ENCODE results near the gene CPLX1.

The CPLX1 gene

DNA sequence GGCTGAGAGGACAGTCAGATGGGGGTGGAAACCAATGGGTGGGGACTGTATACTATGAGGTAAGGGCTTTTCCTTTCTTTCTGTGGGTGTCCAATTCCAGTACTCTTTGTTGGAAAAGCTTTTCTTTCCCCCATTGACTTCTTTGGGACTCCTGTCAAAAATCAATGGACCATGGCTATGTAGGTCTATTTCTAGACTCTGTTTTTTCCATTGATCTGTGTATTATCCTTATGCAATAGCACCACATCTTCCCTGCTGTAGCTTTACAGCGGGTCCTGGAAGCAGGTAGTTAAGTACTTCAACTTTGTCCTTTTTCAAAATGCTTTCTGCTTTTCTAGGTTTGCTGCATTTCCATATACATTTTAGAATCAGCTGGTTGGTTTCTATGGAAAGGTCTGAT, 11.8 kb upstream of the CPLX1 start:
- no peak for DNase-seq (ENCODE audit: low spot score)
- H3K27ac ChIP-seq (replicated peaks; ENCODE audit: low read length), result no peak overlapping the region
- H3K14ac ChIP-seq (ENCODE audit: low read length), result no peak overlapping the region
- no peak overlapping the region for H2AFZ ChIP-seq (ENCODE audit: low read length)
- H4K91ac ChIP-seq (ENCODE audit: low read depth, low read length, poor library complexity), result no peak overlapping the region
- no peak overlapping the region for H4K8ac ChIP-seq (ENCODE audit: low read depth, low read length)
- H2AK5ac ChIP-seq (ENCODE audit: low read depth, low read length), result no peak overlapping the region
- no peaks in the 10 kb centered on the region for H3K4me1 ChIP-seq (ENCODE audit: control insufficient read depth in 2 of 2, insufficient read depth in 1 of 2, low read depth in 1 of 2, low read length in 2 of 2)
- no peak overlapping the region for H2BK12ac ChIP-seq (ENCODE audit: low read length)
- H3K4ac ChIP-seq (ENCODE audit: low read length), result no peak overlapping the region
- peaks cover 11 to 16% of the 10 kb centered on the region in 2 donors for H3K9me3 ChIP-seq (replicated peaks in 1 of 2; ENCODE audit: control insufficient read depth in 2 of 2, insufficient read depth in 1 of 2, low read depth in 1 of 2, low read length in 2 of 2)
- no peak overlapping the region for H2BK5ac ChIP-seq (ENCODE audit: low read length)
- no peak overlapping the region for H3K4me3 ChIP-seq (ENCODE audit: low read length in 2 of 2)
- no CpG with 5 or more reads among the region's 1 CpG for whole genome bisulfite sequencing, 2 donors (ENCODE audit: extremely low coverage in 2 of 2, insufficient read length in 2 of 2, insufficient replicate concordance in 1 of 2)
- H2BK120ac ChIP-seq (ENCODE audit: low read depth, low read length), result no peak overlapping the region
- no peak overlapping the region for H3K18ac ChIP-seq (ENCODE audit: low read length)
- peak overlapping the region; percentile 3 for H3K9ac ChIP-seq (ENCODE audit: low read depth, low read length, poor library complexity)
- no peak overlapping the region for H2BK15ac ChIP-seq (ENCODE audit: low read length)
- H3K36me3 ChIP-seq (replicated peaks in 1 of 2; ENCODE audit: control insufficient read depth in 2 of 2, insufficient read depth in 2 of 2, low read length in 2 of 2), result peaks cover 0 to 5% of the 10 kb centered on the region in 2 donors
- H3K4me2 ChIP-seq (ENCODE audit: insufficient read depth, low read length, poor library complexity, severe bottlenecking), result no peak overlapping the region
- H3K79me1 ChIP-seq (ENCODE audit: low read depth, low read length), result no peaks in the 10 kb centered on the region
- H3K23ac ChIP-seq (ENCODE audit: low read depth, low read length, poor library complexity), result no peak overlapping the region
- H3K27me3 ChIP-seq (ENCODE audit: control insufficient read depth in 3 of 3, insufficient read depth in 3 of 3, low read depth in 1 of 3, low read length in 3 of 3), result no peaks in the 10 kb centered on the region

DNA sequence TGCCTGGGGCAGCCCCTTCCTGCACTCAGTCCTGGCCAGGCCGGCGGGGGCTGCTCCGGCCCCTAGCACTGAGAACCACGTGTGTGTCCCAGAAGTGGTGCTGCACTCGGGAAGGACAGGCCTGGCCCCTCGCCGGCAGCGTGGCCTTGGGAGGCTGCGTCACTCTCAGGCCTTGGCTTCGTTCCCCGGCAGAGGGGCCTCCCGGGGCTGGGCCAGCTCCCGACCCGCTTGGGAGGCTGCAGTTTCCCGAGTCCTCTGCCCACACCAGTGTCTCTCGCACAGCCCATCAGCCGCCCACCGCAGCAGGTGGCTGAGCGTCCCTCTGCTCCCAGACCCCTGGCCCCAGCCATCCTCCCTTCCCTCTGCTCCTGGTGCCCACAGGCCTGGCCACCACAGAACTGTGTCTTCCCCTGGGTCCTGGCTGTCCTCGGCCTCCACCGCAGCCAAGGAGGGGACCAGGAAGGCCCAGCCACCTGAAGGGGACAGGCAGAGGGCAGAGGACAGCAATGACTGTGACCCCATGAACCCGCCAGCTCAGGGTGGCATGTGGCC, 10.9 kb upstream of the CPLX1 start:
- no peaks in the 10 kb centered on the region for H3K79me1 ChIP-seq (ENCODE audit: low read depth, low read length)
- H3K4me3 ChIP-seq (ENCODE audit: low read length in 2 of 2), result no peak overlapping the region
- H2AK5ac ChIP-seq (ENCODE audit: low read depth, low read length), result no peak overlapping the region
- H3K9me3 ChIP-seq (replicated peaks in 1 of 2; ENCODE audit: control insufficient read depth in 2 of 2, insufficient read depth in 1 of 2, low read depth in 1 of 2, low read length in 2 of 2), result peaks cover 12 to 16% of the 10 kb centered on the region in 2 donors
- no peak overlapping the region for H2BK15ac ChIP-seq (ENCODE audit: low read length)
- peak overlapping the region; percentile 43 for H3K23ac ChIP-seq (ENCODE audit: low read depth, low read length, poor library complexity)
- no peak overlapping the region for H4K8ac ChIP-seq (ENCODE audit: low read depth, low read length)
- no peak overlapping the region for H2BK120ac ChIP-seq (ENCODE audit: low read depth, low read length)
- H3K9ac ChIP-seq (ENCODE audit: low read depth, low read length, poor library complexity), result no peak overlapping the region
- no peak overlapping the region for H4K91ac ChIP-seq (ENCODE audit: low read depth, low read length, poor library complexity)
- no peak overlapping the region for H3K27ac ChIP-seq (replicated peaks; ENCODE audit: low read length)
- H2BK5ac ChIP-seq (ENCODE audit: low read length), result no peak overlapping the region
- DNase-seq (ENCODE audit: low spot score), result no peak
- H3K14ac ChIP-seq (ENCODE audit: low read length), result peak overlapping the region; percentile 63
- H3K27me3 ChIP-seq (ENCODE audit: control insufficient read depth in 3 of 3, insufficient read depth in 3 of 3, low read depth in 1 of 3, low read length in 3 of 3), result no peaks in the 10 kb centered on the region
- H3K4ac ChIP-seq (ENCODE audit: low read length), result no peak overlapping the region
- WGBS, 2 donors (ENCODE audit: extremely low coverage in 2 of 2, insufficient read length in 2 of 2, insufficient replicate concordance in 1 of 2), result no CpG with 5 or more reads among the region's 22 CpGs
- H2AFZ ChIP-seq (ENCODE audit: low read length), result no peak overlapping the region
- H3K4me2 ChIP-seq (ENCODE audit: insufficient read depth, low read length, poor library complexity, severe bottlenecking), result no peak overlapping the region
- H2BK12ac ChIP-seq (ENCODE audit: low read length), result no peak overlapping the region
- peak overlapping the region; percentile 17 for H3K18ac ChIP-seq (ENCODE audit: low read length)
- no peaks in the 10 kb centered on the region for H3K4me1 ChIP-seq (ENCODE audit: control insufficient read depth in 2 of 2, insufficient read depth in 1 of 2, low read depth in 1 of 2, low read length in 2 of 2)
- peaks cover 0 to 3% of the 10 kb centered on the region in 2 donors for H3K36me3 ChIP-seq (replicated peaks in 1 of 2; ENCODE audit: control insufficient read depth in 2 of 2, insufficient read depth in 2 of 2, low read length in 2 of 2)

- Histone ChIP-seq H3K27me3 (ENCODE audit: control insufficient read depth in 3 of 3, insufficient read depth in 3 of 3, low read depth in 1 of 3, low read length in 3 of 3) (peaks cover 0 to 3% (median 0%) of the 10 kb centered on the region in 3 experiments), H2AFZ (ENCODE audit: low read length) (no peak overlapping the region), H3K4me3 (ENCODE audit: low read length in 2 of 2) (no peak overlapping the region), H2BK15ac (ENCODE audit: low read length) (no peak overlapping the region), H2BK12ac (ENCODE audit: low read length) (no peak overlapping the region), H3K4me1 (ENCODE audit: control insufficient read depth in 2 of 2, insufficient read depth in 1 of 2, low read depth in 1 of 2, low read length in 2 of 2) (no peaks in the 10 kb centered on the region), H4K91ac (ENCODE audit: low read depth, low read length, poor library complexity) (no peak overlapping the region), H3K36me3 (replicated peaks in 1 of 2; ENCODE audit: control insufficient read depth in 2 of 2, insufficient read depth in 2 of 2, low read length in 2 of 2) (no peaks in the 10 kb centered on the region), H4K8ac (ENCODE audit: low read depth, low read length) (no peak overlapping the region), H3K27ac (replicated peaks; ENCODE audit: low read length) (no peak overlapping the region), H3K9me3 (replicated peaks in 1 of 2; ENCODE audit: control insufficient read depth in 2 of 2, insufficient read depth in 1 of 2, low read depth in 1 of 2, low read length in 2 of 2) (peaks cover 14 to 21% of the 10 kb centered on the region in 2 donors), H2BK120ac (ENCODE audit: low read depth, low read length) (no peak overlapping the region), H3K9ac (ENCODE audit: low read depth, low read length, poor library complexity) (no peak overlapping the region), H3K14ac (ENCODE audit: low read length) (no peak overlapping the region), H3K23ac (ENCODE audit: low read depth, low read length, poor library complexity) (peak overlapping the region; percentile 31), H3K4ac (ENCODE audit: low read length) (no peak overlapping the region), H2BK5ac (ENCODE audit: low read length) (no peak overlapping the region), H3K79me1 (ENCODE audit: low read depth, low read length) (no peaks in the 10 kb centered on the region), H3K18ac (ENCODE audit: low read length) (no peak overlapping the region), H2AK5ac (ENCODE audit: low read depth, low read length) (no peak overlapping the region), H3K4me2 (ENCODE audit: insufficient read depth, low read length, poor library complexity, severe bottlenecking) (no peak overlapping the region)
- WGBS, 2 donors (ENCODE audit: extremely low coverage in 2 of 2, insufficient read length in 2 of 2, insufficient replicate concordance in 1 of 2), result no CpG with 5 or more reads among the region's 32 CpGs
- no peak for DNase-seq (ENCODE audit: low spot score)
Measured at GRCh38 chr4:836003-836511, 10.1 kb upstream of the CPLX1 start.

DNA sequence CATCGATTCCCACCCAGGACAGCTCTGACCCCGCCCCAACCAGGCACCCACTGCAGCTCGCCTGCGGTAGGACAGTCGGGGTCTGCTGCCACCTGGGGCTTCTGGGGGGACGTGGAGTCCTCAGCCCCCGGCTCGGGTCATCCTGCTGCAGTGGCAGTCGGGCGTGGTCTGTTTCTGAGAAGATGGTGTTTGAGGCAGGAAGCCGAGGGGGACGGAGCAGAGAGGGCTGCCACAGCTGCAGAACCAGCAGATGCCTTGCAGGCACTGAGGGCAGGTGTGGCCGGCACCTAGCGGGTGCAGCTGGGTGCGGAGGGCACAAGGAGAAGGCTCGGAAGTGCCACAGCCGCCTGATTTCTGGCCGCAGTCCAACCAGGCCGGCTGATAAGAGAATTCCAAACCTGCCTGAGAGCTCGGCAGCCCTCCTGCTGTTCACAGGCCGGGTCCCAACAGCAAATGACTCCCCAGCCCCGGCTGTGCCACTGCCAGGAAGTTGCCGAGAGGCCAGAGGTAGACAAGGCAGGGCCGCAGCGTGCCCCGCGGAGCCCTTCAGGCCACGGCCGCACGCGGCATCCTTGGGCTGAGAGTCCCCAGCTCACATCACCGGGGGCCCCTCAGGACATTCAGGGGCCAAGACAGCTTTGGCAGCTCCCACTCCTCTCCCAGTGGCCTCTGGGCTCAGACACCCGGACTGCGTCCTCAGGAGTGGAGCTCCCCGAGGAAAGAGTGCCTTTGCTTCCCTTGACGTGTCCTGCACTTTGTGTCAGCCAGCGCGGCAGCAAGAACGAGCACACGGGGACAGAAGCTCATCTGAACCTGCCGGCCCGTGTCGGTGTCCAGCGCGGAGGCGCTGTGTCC, 9.4 kb upstream of the CPLX1 start:
- peaks cover 14 to 21% of the 10 kb centered on the region in 2 donors for H3K9me3 ChIP-seq (replicated peaks in 1 of 2; ENCODE audit: control insufficient read depth in 2 of 2, insufficient read depth in 1 of 2, low read depth in 1 of 2, low read length in 2 of 2)
- H3K4me3 ChIP-seq (ENCODE audit: low read length in 2 of 2), result no peak overlapping the region
- no peaks in the 10 kb centered on the region for H3K36me3 ChIP-seq (replicated peaks in 1 of 2; ENCODE audit: control insufficient read depth in 2 of 2, insufficient read depth in 2 of 2, low read length in 2 of 2)
- H2BK120ac ChIP-seq (ENCODE audit: low read depth, low read length), result no peak overlapping the region
- no peak overlapping the region for H2AK5ac ChIP-seq (ENCODE audit: low read depth, low read length)
- WGBS, 2 donors (ENCODE audit: extremely low coverage in 2 of 2, insufficient read length in 2 of 2, insufficient replicate concordance in 1 of 2), result no CpG with 5 or more reads among the region's 46 CpGs
- H3K4ac ChIP-seq (ENCODE audit: low read length), result peak overlapping the region; percentile 11
- peak overlapping the region; percentile 31 for H3K23ac ChIP-seq (ENCODE audit: low read depth, low read length, poor library complexity)
- H4K8ac ChIP-seq (ENCODE audit: low read depth, low read length), result peak overlapping the region; percentile 43
- H2BK5ac ChIP-seq (ENCODE audit: low read length), result no peak overlapping the region
- peak overlapping the region; percentile 80 for H3K18ac ChIP-seq (ENCODE audit: low read length)
- peaks cover 0 to 3% (median 0%) of the 10 kb centered on the region in 3 experiments for H3K27me3 ChIP-seq (ENCODE audit: control insufficient read depth in 3 of 3, insufficient read depth in 3 of 3, low read depth in 1 of 3, low read length in 3 of 3)
- no peak overlapping the region for H3K4me2 ChIP-seq (ENCODE audit: insufficient read depth, low read length, poor library complexity, severe bottlenecking)
- H3K9ac ChIP-seq (ENCODE audit: low read depth, low read length, poor library complexity), result peak overlapping the region; percentile 21
- no peaks in the 10 kb centered on the region for H3K79me1 ChIP-seq (ENCODE audit: low read depth, low read length)
- H2BK15ac ChIP-seq (ENCODE audit: low read length), result no peak overlapping the region
- H3K27ac ChIP-seq (replicated peaks; ENCODE audit: low read length), result no peak overlapping the region
- H3K14ac ChIP-seq (ENCODE audit: low read length), result no peak overlapping the region
- no peak for DNase-seq (ENCODE audit: low spot score)
- H2AFZ ChIP-seq (ENCODE audit: low read length), result no peak overlapping the region
- no peak overlapping the region for H2BK12ac ChIP-seq (ENCODE audit: low read length)
- no peak overlapping the region for H4K91ac ChIP-seq (ENCODE audit: low read depth, low read length, poor library complexity)
- no peaks in the 10 kb centered on the region for H3K4me1 ChIP-seq (ENCODE audit: control insufficient read depth in 2 of 2, insufficient read depth in 1 of 2, low read depth in 1 of 2, low read length in 2 of 2)

Measured in neuronal stem cell (in vitro differentiated cells).